Mesothelial cell of epicardium (in vitro differentiated cells): Measurements from ENCODE around the gene S100B. TPM values are rescaled to one million over a fixed set of nuclear protein-coding genes. Genes with fewer than 3 reads are reported as not detected.

ENCODE experiments used
- DNase-seq, 2 experiments: peaks; one replicate each; pipeline ENCODE4 v3.0.0; 2021; ENCODE audit warnings: low spot score in 2 of 2; ENCODE audit not compliant: unreplicated experiment in 2 of 2
- H3K27ac Mint-ChIP-seq: 2 replicates; pipeline ENCODE4 v1.8.0; 2021; ENCODE audit warnings: mixed read lengths
- H3K27me3 Mint-ChIP-seq: 2 replicates; pipeline ENCODE4 v1.8.0; 2021; ENCODE audit warnings: low read depth, mixed read lengths
- H3K36me3 Mint-ChIP-seq: 2 replicates; pipeline ENCODE4 v1.8.0; 2021; ENCODE audit warnings: mixed read lengths
- H3K4me1 Mint-ChIP-seq: 2 replicates; pipeline ENCODE4 v1.8.0; 2021; ENCODE audit warnings: mixed read lengths
- H3K4me3 Mint-ChIP-seq: 2 replicates; pipeline ENCODE4 v1.8.0; 2021; ENCODE audit warnings: mild to moderate bottlenecking, moderate library complexity, mixed read lengths
- H3K9me3 Mint-ChIP-seq: 2 replicates; pipeline ENCODE4 v1.8.0; 2021; ENCODE audit warnings: mixed read lengths
- CTCF ChIP-seq: fragments of 200-600 bp; sonication (generic); IDR thresholded peaks from one replicate; pipeline ENCODE4 v1.5.0; 2021; ENCODE audit warnings: antibody characterized with exemption; ENCODE audit not compliant: unreplicated experiment
- total RNA-seq: library from RNA; stranded (reverse); gene quantifications from 3 replicates; pipeline ENCODE4 v1.2.1, GENCODE V29; 2021

The S100B gene
- total RNA-seq, 1 donor from 2014 or later = 0.27 TPM

- Mint-ChIP-seq H3K4me3 (no peak overlapping the region), H3K27ac (no peak overlapping the region), H3K36me3 (no peaks in the 10 kb centered on the region), H3K27me3 (peaks cover 8% of the 10 kb centered on the region), H3K9me3 (peaks cover 21% of the 10 kb centered on the region), H3K4me1 (no peaks in the 10 kb centered on the region)
- TF ChIP-seq CTCF = no peak
- no peak for DNase-seq
Observed at GRCh38 chr21:46626536-46626935, 21.7 kb upstream of the S100B start.

GRCh38 chr21:46625759-46626158 is 20.9 kb upstream of the S100B start:
- Mint-ChIP-seq H3K9me3 (peaks cover 17% of the 10 kb centered on the region), H3K27ac (no peak overlapping the region)

GRCh38 chr21:46624050-46624449 is 19.2 kb upstream of the S100B start:
- no peak for TF ChIP-seq CTCF
- no peaks in the 10 kb centered on the region for H3K36me3 Mint-ChIP-seq
- no peak overlapping the region for H3K4me3 Mint-ChIP-seq
- H3K27ac Mint-ChIP-seq = no peak overlapping the region
- DNase-seq = no peak
- peaks cover 26% of the 10 kb centered on the region for H3K9me3 Mint-ChIP-seq
- H3K27me3 Mint-ChIP-seq = peaks cover 5% of the 10 kb centered on the region
- no peaks in the 10 kb centered on the region for H3K4me1 Mint-ChIP-seq

More at GRCh38 chr21:46625759-46626158, 20.9 kb upstream of the S100B start:
- no peak for TF ChIP-seq CTCF
- H3K4me1 Mint-ChIP-seq = no peaks in the 10 kb centered on the region
- no peak for DNase-seq
- no peaks in the 10 kb centered on the region for H3K36me3 Mint-ChIP-seq
- peaks cover 5% of the 10 kb centered on the region for H3K27me3 Mint-ChIP-seq
- H3K4me3 Mint-ChIP-seq = no peak overlapping the region

GRCh38 chr21:46622226-46622625 is 17.3 kb upstream of the S100B start:
- Mint-ChIP-seq H3K27ac (no peak overlapping the region), H3K4me1 (no peaks in the 10 kb centered on the region), H3K36me3 (no peaks in the 10 kb centered on the region), H3K9me3 (peaks cover 26% of the 10 kb centered on the region), H3K27me3 (peaks cover 2% of the 10 kb centered on the region), H3K4me3 (no peak overlapping the region)
- DNase-seq = no peak
- no peak for TF ChIP-seq CTCF

GRCh38 chr21:46621457-46622182 is 16.7 kb upstream of the S100B start:
- H3K27ac Mint-ChIP-seq = no peak overlapping the region
- peaks cover under 1% of the 10 kb centered on the region for H3K27me3 Mint-ChIP-seq
- peaks cover 21% of the 10 kb centered on the region for H3K9me3 Mint-ChIP-seq
- no peak for DNase-seq
- H3K4me3 Mint-ChIP-seq = no peak overlapping the region
- no peak for TF ChIP-seq CTCF
- no peaks in the 10 kb centered on the region for H3K4me1 Mint-ChIP-seq
- no peaks in the 10 kb centered on the region for H3K36me3 Mint-ChIP-seq
